ENCODE measurements around the gene LEAP2.

- TF ChIP-seq CTCF (IDR thresholded peaks at IDR 0.05; ENCODE audit: low read length): no peak
- no peak for TF ChIP-seq EZH2 (IDR thresholded peaks at IDR 0.05; ENCODE audit: borderline replicate concordance, low read length)
These were observed 4.7 kb upstream of the LEAP2 start for GRCh38 chr5:132868754-132869153.
